NCI-H1092 treated with DMSO at 0.1 percent for 48 hours (cell line): ENCODE data around the gene EEF2K.
"Not testable (repeated sequence)": the region's sequence is repeated elsewhere in the genome, so short reads cannot be mapped to it uniquely, and the experiment has no call there.

Source experiments
- DNase-seq: peaks from one replicate; lab custom pipeline; 2025; lab: John Stamatoyannopoulos, UW

Gene EEF2K

DNA sequence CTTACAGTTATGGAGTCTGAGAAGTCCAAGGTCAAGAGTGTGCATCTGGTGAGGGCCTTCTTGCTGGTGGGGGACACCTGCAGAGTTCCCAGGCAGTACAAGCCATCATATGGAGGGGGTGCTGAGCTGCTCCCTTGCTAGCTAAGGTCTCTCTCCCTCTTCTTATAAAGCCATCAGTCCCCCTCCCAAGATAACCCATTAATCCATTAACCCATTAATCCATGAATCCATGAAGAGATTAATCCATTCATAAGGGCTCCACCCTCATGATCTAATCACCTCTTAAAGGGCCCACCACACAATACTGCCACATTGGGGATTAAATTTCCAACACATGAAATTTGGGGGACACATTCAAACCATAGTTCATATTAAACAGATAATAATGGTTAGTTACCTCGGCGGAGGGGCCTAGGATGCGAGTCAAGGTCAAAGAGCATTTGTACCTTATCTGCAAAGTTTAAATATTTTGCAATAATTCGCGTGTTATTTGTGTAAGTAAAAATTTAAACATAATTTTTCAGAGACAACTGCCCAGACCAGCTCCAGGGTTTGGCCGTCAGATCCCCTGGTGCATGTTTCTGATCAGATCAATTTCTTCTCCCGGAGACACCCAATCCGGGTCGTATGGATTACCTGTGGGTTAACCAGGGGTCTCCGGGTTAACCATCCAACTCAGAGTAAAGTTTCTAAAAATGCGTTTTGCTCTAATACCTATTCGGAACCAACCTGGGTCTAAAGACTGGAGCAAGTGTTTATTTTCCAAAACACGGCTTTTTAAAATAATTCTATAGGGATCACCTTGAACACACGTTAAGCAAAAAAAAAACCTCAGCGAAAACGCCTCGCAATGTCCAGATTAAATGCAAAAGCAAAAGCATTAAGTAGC lies 90.4 kb downstream of the EEF2K start:
- no peak for DNase-seq

DNA sequence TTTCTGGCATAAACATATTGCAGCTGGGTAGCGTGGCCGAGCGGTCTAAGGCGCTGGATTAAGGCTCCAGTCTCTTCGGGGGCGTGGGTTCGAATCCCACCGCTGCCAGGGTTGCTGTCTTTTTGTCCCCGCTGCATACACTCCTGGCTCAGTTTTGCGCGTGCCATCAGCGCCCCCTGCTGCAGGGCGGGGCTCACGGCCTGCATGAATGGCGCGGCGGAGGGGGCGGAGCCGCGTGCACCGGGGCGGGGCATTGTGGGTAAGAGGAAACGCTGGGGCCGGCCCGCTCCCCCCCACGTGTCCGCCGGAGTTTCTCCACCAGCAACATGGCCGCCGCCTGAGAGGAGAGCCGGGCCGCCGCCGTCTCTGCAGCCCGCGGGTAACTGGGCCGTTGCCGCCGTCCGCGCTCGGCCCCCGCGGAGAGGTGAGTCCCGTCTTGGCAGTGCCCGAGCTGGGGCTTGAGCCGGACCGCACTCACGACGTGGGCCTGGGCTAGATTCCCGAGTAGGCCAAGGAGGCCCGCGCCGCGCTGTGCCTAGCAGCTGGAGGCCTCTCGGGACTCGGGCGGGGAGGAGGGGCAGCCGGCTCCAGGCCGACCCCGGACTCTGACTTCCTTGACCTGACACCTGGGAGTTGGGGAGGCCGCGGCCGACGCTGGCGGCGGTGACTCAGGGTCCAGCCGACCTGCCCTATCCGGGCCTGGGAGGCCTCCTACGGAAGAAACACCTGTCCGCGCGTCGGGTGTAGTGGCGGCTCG lies 91.2 kb downstream of the EEF2K start, which contains the start of gene POLR3E:
Gene POLR3E, plus strand, starts transcription at position 296 of the 757 bp plus-strand sequence. CDS start 5,560 bp downstream, outside the sequence.
- peak; percentile 96 for DNase-seq

DNA sequence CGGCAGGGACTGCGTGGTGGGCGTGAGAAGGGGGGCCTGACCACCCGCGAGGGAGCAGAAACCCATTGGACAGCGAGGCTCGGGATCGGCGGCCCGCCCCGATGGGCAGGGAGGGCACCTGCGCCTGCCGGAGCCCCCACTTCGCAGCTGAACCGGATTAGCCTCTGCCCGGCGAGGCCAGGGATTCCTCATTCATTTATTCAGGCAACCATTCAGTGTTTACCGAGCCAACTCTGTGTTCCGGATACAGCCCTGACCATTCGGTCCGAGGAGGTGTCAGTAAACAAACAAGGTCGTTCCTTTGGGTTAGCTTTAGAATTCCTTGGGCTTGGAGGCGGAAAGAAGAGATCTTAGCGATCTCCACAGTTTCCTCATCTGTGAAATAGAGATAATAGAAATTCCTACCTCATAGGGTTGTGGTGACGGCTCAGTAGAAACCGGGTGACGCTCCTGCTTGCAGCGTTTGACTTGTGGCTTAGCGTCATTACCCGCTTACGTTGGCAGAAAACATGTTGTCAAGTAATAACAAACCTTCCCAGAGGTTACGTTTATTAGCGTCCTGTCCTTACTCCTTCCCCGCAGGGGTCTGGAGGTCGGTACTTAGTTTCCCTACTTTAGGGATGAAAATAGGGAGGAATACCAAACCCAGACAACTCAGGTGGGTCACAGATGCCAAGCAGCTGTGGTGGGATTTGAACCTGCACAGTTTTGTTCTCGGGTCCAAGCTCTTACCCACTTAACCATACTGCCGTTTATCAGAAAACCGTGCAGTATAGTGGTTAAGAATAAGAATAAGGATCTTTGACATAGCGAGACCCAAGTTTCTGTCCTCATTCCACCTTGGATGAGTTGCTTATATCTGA lies 92.0 kb downstream of the EEF2K start:
- DNase-seq, result peak; percentile 92

DNA sequence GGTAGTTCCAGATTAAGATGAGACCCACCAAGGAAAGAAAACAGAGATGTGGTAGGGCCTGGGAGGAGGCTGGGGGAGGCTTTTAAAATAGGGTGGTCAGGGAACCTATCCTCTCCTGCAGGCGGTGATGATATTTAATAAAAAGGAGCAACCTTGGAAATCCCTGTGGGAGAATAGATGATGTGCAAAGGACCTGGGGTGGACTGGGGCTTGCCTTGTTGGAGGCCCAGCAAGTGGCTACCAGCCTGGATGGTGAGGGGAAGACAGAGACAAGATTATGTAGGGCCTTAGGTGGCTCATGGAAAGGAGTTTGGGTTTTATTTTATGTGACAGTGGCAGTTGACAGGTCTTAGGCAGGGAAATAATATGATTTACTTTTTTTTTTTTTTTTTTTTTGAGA lies 93.0 kb downstream of the EEF2K start:
- DNase-seq, result no peak

DNA sequence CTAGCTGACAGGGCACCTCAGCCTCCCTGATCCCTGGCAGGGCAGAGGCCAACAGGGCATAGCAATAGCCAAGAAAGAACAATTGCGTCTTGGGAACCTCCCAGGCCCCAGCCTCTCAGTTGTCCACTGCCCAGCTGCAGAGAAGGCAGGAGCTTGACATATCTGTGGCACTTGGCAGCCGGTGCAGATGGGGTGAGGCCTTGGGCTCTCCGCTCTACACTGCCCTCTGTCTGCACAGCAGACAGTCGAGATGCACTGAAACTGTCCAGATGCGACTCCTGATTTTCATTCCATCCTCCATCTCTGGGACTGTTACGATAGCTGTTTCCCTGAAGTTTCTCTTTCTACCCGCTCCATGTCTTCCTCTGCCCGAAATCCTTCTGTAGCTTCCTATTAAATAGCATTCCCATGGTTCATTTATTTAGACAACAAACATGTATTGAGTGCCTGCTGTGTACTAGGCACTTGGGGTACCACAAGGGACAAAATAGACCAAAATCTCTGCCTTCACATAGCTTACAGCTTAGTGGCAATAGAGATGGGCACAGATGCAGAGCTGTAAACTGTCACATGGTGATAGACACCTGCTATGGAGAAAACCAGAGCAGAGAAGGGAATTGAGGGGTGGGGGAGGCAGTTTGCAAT lies 94.5 kb downstream of the EEF2K start:
- DNase-seq, result peak; percentile 15

DNA sequence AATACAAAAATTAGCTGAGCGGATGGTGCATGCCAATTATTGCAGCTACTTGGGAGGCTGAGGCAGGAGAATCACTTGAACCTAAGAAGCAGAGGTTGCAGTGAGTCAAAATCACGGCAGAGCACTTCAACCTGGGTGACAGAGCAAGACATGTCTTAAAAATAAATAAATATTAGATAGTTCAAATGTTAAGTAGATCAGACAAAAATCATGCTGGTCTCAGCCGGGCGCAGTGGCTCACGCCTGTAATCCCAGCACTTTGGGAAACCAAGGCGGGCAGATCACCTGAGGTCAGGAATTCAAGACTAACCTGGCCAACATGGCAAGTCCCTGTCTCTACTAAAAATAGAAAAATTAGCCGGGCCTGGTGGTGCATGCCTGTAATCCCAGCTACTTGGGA lies 95.3 kb downstream of the EEF2K start:
- DNase-seq, result not testable (repeated sequence)

DNA sequence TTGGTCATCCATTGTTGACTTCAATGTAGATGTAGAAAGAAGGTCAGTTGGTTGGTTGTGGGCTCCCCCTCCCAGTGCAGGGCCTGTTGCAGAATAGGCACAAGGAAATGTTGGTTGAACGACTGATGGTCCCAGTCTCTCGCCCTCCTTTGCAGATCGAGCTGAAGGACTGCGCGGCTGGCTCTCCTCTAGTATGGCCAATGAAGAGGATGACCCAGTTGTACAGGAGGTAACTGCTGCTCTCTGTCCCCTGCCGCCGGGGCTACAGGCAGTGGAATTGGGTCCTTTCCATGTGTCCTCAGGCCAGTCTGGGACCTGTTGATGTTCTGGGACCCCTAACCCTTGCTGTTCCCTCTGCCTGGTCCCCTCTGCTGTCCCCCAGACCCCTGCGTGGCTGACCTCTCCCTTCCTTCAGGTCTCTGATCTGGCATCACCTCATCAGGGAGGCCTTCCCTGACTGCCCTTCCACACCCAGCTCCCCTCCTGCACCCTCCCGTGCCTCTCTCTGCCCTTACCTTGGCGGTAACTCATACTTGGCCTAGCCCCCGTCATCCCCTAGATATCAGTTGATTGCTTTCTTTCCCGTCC lies 96.8 kb downstream of the EEF2K start:
- no peak for DNase-seq

DNA sequence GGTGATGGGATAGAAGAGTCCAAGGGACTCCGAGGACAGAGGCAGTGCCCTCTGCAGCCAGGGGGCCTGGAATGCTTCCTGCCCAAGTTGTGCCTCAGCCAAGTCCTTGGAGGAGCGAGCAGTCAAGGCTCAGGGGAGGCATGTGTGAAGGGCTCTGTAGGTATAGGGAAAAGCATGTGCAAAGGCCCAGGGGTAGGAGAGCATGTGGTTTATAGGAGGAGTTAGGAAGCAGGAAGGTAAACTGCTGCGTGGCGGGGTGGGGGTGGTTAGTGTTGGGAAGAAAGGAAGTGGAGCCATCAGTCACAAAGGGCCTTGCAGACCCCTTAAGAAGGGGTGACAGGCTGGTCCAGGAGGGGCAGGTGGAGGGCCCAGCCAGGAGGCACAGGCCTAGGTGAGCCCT lies 98.3 kb downstream of the EEF2K start:
- no peak for DNase-seq

DNA sequence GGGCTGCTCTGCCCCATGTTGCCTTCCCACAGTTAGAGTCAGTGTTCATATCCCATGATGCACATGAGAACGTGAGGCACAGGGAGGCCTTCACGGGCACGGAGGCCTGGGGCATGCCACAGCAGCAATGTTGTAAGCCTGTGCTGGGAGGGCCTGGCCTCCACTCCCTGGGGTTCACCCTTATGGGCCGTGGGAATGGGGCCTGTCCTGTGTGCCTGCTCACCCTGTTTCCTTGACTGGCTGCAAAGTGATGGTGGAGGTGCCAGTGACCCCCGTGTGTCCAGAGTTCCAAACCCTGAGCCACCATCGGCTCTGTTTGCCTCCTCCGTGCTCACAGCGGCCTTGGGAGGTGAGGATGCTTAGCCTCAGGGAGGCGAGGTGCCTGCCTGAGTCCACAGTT lies 100.7 kb downstream of the EEF2K start:
- no peak for DNase-seq

DNA sequence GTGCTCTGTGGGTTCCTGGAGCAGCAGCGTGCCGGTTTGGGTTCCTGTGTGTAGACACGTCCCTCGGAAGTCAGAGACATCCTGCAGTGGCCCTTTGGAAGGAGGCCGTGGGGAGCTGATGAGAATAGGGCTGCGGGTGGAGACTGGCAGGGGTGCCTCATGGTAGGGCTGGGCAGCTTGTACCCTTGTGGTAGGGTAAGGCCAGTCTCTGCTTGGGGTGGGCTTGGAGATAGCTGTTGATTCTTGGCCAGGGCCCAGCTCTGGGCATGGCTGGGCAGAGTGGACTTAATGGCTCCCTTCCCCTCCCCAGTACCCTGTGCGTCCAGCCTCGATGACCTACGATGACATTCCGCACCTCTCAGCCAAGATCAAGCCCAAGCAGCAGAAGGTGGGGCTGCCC lies 101.8 kb downstream of the EEF2K start:
- DNase-seq, result no peak

DNA sequence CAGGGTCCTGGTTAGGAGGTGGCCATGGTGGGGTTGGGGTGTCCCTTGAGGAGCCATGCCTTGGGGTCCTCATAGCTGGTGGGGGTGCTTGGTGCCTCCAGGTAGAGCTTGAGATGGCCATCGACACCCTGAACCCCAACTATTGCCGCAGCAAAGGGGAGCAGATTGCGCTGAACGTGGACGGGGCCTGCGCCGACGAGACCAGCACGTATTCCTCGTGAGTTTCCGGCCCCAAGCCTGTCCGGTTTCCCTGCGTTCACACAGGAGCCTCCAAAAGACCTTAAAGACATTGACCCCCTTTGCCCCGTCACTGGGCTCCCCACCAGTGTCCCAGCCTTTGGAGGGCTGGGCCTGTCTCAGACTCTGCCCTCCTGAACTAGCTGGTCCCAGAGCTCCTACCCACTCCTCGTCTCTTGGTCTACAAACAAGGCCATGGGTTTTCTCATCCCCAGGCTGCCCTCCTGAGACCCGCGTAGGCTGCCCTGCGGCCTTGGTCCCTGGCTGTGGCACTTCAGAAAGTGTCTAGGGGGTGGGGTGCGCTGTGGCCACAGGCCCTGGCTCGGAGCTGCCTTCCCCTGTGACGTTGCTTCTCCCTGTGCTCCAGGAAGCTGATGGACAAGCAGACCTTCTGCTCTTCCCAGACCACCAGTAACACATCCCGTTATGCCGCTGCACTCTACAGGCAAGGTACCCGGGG lies 102.9 kb downstream of the EEF2K start:
- no peak for DNase-seq

DNA sequence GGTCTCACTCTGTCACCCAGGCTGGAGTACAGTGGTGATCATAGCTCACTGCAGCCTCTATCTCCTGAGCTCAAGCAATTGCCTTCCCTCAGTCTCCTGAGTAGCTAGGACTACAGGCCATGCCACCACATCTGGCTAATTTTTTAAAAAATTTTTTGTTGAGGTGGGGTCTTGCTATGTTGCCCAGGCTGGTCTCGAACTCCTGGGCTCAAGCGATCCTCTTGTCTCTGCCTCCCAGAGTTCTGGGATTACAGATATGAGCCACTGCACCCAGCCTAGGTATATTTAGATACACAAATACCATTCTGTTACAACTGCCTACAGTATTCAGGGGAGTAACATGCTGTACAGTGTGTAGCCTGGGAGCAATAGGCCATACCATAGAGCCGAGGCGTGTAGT lies 105.4 kb downstream of the EEF2K start:
- DNase-seq, result no peak

DNA sequence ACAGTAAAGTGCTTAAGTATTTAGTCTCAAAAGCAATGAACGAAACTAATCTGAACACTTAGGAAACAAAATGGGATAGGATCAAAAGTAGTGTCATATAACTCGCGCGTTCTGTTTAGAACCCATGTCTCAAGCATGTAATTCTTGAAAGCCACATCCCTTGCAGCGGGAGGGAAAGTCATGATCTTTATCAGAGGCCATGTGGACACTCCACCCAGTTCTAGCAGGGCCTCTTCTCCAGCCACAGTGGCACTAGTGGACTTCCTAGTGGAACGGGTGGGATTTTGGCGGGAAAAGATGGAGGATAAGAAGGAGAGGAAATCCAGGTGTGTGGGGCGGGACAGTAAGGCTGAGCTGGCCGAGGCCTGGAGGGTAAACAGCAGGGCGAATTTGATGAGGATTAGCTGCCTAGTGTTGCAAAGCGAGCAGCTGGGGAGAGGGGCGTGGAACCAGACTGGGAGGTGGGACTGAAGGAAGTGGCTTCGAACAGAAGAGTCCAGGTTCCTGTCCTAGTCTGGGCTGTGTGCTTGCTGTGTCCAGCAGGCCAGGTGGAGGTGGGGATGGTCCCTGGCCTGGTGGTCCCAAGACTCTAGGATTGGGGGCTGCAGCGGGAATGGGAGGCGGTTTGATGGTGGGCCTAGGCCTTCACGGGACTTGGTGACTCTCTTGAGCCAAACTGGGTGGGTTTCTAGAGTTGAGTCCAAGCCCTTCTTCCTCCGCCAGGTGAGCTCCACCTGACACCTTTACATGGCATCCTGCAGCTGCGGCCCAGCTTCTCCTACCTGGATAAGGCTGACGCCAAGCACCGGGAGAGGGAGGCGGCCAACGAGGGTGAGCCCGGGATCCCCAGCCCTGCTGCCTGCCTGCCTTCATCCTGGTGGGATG lies 107.1 kb downstream of the EEF2K start:
- no peak for DNase-seq

DNA sequence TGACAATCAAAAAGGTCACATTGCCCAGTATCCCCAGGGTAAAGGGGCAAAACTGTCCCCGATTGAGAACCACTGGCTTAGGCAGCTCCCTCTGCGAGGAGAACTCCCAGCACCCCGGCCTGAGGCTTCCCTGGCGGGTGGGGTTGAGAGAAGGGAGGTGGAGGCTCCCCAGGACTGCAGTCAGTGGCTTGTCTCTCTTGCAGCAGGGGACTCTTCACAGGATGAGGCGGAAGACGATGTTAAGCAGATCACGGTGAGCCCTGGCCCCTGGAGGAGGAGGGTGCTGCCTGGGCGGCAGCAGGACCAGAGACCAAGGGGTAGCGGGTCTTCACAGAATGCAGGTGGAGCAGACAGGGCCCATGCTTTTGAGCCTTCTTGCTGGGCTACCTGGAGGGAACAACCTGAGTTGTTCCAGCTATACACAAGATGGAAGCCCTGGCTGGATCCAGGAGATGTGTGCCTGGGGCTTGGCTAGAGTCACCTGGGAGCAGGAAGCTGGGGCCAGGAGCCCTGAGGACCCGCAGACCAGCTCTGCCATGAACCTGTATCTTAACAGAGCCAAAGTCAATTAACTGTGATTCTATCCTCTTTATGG lies 107.9 kb downstream of the EEF2K start:
- no peak for DNase-seq

DNA sequence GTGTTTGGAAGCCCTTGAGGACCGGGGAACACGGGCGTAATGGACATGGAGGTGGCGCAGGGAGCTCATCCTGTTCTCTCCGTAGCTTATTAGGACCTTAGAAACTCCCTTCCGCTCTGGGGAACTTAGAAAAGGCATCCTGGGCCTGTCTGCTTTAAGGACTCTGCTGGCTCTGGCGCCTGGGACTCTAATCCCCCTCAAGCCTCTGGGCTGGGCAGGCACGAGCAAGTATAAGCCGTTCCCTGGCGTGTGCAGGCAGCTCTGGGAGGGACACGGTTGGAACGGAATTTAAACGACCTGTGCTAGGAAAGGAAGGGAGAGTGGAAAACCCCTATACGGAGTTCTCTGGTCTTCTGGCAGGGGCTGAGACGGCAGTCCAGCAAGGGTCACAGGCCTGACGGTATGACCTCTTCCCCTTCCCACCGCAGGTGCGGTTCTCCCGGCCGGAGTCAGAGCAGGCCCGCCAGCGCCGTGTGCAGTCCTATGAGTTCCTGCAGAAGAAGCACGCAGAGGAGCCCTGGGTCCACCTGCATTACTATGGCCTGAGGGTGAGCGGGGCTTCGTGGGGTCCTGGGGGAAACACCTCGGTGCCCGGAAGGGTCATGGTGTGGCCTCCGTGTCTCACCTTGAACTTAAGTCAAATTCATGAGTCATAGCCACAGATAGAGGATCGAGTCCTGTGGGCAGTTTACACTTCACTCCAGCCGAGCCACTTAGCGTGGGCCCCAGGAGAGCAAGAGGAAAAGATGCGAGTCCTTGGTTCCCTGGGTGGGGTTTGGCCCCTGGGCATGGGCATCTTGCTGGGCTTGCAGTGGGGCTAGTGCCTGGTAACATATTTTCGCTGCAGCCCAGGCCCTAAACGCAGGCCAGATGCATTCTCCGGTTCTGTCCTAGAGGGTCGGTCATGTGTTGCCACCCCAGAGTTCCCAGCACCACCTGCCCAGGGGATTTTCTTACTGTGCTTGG lies 108.9 kb downstream of the EEF2K start:
- DNase-seq, result no peak

DNA sequence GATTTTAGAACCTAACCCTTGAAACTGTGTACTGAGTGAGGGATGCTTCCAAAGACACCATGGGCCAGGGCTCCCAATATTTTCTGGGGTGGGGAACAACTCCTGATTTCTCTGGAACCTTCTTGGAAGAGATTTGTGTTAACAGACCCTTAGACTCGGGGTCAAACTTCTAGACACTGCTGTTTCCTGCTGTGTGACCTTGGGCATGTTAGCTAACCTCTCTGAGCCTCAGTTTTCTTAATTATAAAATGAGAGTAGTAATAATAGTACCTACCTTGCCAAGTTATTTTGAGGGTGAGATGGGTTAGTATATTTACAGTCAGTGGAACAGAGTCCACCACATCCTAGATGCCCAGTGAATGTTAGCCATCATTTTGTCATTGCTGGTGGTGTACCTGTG lies 109.9 kb downstream of the EEF2K start:
- DNase-seq, result no peak

DNA sequence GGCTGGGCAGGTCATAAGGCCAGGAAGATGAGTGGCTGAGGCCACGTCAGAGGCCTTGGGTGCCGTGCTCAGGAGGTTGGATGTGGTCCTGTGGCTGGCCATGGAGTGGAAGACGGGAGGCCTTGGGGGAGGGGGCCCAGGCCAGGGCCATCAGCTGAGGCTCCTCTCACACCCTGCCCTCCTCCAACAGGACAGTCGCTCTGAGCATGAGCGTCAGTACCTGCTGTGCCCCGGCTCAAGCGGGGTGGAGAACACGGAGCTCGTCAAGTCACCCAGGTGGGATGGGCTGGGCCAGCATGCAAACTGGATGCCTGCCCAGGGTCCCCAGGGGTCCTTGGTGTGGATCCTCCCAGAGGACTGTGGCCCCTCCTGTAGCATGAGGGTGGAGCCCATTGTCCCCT lies 110.3 kb downstream of the EEF2K start:
- DNase-seq, result no peak

DNA sequence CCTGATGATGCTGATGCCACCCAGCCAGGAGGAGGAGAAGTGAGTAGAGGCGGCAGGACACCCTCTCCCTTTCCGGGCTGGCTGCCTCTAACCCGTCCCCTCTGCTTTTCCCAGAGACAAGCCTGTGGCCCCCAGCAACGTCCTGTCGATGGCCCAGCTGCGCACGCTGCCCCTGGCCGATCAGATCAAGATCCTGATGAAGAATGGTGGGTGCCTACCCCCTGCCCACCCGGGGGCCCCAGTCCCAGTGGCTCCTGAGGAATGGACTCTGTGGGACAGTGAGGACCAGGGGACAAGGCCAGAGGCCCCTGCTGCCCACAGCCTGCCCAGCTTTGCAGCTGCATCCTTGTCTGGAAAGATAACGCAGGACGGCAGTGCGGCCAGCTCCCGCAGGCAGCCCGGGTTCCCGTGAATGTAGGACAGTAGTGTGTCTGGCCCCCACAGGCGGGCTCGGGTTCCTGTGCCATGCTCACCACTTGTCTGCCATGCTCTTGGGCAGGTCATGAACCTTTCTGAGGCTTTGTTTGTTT lies 111.0 kb downstream of the EEF2K start:
- no peak for DNase-seq
